Erythroblast (primary cell): Measurements from ENCODE around the gene AGPS.

ENCODE experiments used
- DNase-seq, 2 experiments: peaks; one replicate each; lab custom pipeline; 2025; lab: John Stamatoyannopoulos, UW
- GATA1 ChIP-seq: IDR thresholded peaks from 2 replicates; pipeline ENCODE4 v1.6.1; 2011; ENCODE audit warnings: low read depth, mild to moderate bottlenecking, control low read depth, low read length, moderate library complexity
- POLR2A ChIP-seq: IDR thresholded peaks from 2 replicates; pipeline ENCODE4 v1.6.1; 2011; ENCODE audit warnings: mild to moderate bottlenecking, low read length

AGPS gene

DNA sequence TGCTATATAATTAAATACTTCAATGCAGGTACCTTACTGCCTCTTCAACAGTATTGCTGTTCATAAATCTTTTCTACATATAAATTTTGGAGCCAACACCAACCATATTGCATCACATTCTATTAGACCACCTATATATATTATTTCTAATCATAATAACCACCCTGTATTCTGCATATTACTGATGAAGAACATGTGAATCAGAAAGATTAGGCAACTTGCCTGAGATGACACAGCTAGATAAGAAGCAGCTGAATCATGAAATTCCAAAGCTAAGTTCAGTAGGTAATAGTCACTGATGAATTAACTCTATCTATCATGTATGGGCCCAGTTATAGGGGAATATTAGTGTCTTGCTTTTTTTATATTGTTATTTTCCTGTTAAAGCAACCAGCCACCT, 161.8 kb downstream of the AGPS start:
- TF ChIP-seq POLR2A: peak; percentile 16
- TF ChIP-seq GATA1: no peak
- peak; percentile 74 to 87 for DNase-seq

DNA sequence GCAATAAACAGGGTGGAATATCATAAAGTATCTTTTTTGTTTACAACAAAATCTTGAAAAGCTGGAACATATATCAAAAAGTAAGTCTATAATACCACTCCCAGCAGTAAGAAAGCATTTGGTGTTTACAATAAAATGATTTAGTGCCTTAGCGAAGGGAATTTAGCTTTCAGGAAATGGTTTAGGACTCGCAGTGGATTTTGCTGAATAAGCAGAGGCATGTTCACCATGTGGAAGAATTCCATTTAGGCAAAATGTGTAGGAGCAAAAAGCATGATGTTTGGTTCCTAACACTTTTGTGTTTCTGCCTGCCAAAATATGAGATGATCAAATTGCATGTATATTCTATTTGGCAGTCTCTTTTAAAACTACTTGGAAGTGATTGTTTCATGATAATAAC, 163.6 kb downstream of the AGPS start:
- no peak for DNase-seq
- TF ChIP-seq POLR2A (no peak), GATA1 (no peak)

DNA sequence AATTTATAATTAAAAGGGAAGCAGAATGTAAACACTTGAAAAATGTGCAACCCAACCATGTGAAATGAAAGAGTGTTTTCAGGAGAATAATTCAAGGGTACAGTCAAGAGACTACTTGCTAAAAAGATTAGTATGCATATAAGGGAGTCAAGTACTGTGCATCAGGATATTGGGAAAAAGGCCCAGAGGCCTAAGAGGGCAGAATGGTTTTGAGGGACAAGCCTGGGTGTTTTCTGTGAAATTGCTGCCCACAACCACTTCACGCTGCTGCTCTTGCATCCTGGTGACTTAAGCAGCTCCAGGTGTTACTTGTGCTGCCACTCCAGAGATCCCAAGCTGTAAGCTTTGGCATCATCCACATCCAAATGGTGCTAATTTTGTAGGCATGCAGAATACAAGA, 165.2 kb downstream of the AGPS start:
- TF ChIP-seq GATA1 (no peak), POLR2A (no peak)
- no peak for DNase-seq

DNA sequence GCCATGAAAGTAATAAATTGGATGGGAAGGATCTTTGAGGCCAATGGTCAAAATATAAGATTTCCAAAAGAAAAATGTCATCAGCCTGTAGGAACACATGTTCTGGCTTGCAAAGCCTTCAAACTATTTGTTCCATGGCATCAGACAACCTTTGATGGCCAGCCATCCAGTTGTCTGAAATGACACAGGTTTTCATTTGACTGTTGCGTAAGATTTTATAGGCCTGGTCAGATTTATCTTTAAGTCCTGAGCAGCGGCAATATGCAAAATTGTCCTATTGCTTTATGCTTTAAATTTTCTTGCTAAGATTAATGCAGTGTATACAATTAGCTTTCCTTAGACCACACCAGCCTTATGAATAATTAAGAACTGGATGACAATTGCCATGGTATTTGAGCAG, 167.1 kb downstream of the AGPS start:
- no peak for DNase-seq
- no peak for TF ChIP-seq POLR2A

DNA sequence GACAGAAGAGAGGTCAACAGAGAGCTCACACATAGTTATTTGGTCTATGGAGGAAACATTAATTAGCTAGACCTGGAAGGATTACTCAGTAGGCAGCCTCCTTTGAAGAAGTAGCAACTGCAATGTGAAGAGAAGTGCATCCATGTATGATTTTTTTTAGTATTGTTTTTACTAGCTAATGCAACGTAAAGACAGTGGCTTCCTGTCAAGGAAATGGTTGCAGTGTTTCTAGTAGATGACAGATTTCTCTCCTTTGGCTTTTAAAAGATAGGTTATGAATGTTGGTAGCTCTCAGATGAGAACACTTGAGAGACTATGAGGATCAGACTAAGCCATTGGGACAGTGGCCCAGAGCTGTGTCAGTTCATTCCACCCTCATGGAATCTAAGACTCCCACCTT, 175.8 kb downstream of the AGPS start:
- no peak for TF ChIP-seq POLR2A
- TF ChIP-seq GATA1: no peak
- no peak for DNase-seq

DNA sequence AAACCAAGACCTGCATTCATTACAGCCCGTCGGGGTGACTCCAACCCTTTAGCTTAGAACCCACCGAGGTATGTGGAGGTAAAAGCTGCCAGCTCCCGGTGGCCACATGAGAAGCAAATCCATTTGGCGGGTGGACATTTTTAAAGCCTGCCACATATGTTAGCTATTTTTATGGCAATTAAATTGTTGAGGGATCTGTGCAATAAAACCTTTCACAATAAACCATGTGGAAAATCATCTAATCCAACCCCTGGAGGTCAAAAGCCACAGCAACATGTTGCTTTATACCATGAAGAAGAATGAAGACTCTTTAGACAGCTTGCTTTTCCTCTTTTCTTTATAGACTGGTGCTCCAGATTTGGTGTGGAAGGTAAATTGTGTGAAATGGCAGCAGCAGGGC, 176.3 kb downstream of the AGPS start:
- TF ChIP-seq GATA1 (no peak), POLR2A (no peak)
- no peak for DNase-seq

DNA sequence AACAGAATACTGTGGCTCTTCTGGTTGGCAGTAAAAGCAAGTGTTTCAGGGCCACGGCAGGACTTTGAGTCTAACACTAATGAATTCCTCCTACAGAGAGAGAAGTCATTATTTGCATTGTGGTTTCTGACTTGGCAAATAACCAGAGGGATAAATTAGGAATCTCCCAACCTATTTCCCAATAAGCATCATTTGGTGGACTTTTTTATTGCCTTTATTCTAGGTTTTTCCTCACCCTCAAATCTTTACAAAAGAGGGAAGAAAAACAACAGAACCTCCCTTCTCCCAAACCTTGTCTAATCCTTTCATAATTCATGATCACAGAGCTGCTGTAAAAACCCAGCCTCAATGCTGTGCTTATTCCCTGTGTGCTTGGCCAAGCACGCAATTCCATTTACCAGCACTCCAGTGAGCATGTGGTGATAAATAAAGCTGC, 179.7 kb downstream of the AGPS start:
- no peak for DNase-seq

DNA sequence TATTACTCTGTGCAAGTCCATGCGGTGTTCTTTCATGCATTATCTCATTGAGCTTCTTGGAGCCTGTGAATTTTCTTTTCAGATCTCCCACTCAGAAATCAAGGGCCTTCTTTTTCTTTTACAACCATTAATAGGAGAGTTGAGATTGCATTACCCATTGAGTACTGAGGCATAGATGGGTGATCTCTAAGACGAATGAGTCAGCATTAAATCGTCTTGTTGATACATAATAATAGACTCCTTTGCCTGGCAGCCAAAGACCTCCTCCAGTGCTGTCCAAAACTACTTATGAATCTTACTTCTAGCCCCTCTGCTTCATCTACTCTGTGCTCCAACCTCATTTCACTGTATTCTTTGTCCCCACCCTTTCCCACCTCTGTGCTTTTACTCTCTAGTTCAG, 180.5 kb downstream of the AGPS start:
- peak; percentile 12 to 24 for DNase-seq
- no peak for TF ChIP-seq GATA1
- no peak for TF ChIP-seq POLR2A

More for the DNA sequence above, 179.7 kb downstream of the AGPS start:
- TF ChIP-seq GATA1 (no peak), POLR2A (no peak)

DNA sequence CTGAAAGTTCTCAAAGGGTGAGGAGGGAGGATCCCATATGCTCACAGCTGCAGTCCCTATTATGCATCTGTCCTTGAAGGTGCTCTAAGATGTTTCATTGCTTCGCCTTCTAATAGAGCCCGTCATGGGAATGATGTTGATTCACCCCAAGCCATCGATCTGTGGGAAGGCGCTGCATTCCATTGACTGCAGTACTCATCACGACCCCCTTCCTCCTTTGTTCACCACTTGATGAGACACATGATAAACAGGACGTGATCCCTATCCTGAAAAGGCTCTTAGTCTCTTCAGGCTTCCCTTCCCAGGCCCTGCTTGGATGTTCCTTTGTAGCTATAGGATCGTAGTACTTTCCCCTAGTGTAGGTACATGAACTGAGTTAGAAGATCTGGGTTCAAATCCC, 181.8 kb downstream of the AGPS start:
- TF ChIP-seq POLR2A (no peak), GATA1 (no peak)
- DNase-seq: no peak

DNA sequence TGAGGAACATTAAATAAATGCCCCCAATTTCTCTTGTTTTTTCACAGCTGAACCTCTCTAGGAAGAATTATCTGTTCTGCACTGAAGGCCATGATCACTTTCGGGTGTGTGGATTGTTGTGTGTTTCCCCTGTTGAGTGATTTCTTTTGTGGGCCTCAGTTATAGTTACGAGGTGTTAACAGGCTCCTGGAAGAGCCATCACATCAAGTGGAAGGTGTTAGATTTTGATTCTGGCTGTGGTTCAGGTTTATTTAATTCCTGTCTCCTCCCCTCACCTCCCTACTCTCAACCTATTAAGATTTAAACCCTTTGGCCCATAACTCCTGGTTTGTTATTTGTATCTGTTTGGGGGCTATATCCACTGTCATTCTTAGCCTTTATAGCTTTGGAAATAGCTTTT, 182.8 kb downstream of the AGPS start:
- TF ChIP-seq GATA1 (no peak), POLR2A (no peak)
- DNase-seq: no peak

DNA sequence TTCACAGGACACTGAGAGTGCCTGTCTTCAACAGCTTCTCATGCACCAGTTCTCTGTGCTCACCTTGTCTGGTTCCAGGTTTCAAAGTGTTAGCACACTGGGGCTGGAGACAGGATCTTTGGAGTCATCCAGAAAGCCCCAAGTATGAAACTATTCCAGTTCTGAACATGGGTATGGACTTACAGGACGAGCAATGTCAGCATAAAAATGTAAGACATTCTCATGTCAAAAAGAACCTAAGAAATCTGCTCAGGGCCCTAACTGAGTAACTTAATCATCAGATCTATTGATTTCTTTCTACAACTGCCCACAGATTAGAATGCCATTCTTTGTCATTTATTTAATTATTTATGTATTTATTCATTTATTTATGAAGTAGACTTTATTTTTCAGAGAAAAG, 184.5 kb downstream of the AGPS start:
- TF ChIP-seq POLR2A (no peak), GATA1 (no peak)
- no peak for DNase-seq

DNA sequence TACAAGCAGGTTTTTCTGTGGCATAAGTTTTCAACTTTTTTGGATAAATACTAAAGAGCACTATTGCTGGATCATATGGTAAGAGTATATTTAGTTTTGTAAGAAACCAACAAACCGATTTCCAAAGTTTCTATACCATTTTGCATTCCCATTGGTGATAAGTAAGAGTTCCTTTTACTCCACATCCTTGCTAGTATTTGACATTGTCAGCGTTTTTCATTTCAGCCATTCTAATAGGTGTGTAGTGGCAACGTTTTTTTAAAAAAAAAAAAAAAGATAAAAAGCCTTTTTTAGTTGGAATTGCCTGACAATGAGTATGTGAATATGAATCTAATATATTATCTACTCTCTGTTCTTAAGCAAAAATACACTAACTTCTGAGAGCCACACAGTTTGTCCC, 185.9 kb downstream of the AGPS start:
- TF ChIP-seq GATA1 (no peak), POLR2A (no peak)
- no peak for DNase-seq

DNA sequence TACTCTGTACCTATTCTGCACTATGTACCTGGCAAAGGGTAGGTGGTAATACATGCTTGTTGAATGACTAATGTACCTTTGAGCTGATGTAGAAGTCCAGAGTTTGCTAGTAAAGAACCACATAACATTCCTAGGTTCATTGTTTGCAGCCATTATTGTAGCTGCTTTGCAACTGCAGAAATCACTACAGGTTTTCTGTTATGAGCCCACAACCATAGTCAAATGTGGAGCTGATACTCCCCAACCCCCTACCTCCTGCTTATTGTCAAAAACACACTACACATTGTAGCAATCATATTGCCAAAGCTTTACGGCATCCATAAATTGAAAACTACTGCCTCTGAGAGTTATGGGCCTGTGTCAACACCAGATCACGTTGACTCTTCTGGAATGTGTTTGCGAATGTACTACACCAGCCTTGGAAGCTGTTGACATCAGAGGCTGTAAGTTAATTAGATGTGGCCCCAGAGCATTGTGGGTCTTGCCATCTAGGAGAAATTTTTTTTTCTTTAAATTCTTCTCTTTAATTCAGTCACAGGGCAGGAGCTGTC, 187.0 kb downstream of the AGPS start:
- TF ChIP-seq GATA1 (no peak), POLR2A (no peak)
- no peak for DNase-seq

DNA sequence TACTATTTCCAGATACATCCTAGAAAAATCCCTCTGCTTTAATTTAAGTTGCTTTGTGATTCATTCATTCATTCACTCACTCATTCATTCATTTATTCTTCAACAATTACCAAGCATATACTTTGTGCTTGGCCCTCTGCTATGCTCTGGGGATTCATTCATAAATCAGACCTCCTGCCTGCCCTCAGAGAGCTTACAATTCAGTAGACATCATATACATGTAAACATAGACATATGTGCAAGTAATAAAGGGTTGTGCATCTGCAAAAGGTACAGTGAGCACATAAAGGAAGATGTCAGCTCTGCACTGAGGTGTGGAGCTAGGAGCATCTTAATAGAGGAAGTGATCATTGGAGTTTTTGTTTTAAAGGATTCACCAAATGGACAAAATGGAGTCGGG, 189.4 kb downstream of the AGPS start:
- DNase-seq: no peak
- no peak for TF ChIP-seq POLR2A

DNA sequence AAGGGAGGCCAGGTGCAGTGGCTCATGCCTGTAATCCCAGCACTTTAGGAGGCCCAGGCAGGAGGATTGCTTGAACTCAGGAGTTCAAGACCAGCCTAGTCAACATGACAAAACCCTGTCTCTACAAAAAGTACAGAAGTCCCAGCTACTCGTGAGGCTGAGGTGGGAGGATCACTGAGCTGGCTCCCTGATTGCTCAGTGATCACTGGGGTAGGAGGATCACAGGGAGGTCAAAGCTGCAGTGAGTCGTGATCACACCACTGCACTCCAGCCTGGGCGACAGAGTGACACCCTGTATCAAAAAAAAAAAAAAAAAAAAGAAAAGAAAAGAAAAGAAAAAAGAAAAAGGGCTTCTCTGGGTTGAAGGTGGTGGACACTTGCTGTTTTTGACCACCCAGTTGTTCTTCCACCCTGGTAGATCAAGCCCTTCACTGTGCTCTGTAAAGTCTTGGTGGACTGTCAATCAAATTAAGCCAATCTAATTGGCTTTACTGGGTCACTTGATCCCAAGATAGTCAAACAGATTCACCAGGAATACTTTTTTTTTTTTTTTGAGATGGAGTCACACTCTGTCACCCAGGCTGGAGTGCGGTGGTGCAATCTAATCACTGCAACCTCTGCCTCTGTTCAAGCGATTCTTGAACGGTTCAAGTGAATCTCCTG, 191.6 kb downstream of the AGPS start:
- no peak for TF ChIP-seq POLR2A
- TF ChIP-seq GATA1: no peak
- DNase-seq: no peak
